ENCODE results near the gene KCNQ5.

DNA sequence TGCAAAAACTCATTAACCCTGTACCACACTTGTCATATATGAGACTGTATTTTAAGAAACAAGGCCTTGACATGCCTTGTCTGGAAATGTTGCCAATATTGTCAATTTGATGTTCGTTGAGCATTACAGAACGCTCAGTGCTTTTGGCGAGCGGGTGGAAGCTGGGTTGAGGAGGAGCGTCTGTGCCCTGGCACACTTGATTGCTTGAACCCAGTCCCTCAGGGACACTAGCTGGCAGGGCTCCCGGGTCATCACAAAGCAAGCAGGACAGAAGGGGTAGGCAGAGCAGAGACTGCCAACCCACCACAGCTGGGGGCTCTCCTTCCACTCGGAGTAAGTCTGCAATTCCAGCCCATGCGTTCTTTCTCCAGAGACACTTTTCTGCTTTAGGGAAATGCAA, 317.1 kb downstream of the KCNQ5 start:
- TF ChIP-seq, protein P1, sequence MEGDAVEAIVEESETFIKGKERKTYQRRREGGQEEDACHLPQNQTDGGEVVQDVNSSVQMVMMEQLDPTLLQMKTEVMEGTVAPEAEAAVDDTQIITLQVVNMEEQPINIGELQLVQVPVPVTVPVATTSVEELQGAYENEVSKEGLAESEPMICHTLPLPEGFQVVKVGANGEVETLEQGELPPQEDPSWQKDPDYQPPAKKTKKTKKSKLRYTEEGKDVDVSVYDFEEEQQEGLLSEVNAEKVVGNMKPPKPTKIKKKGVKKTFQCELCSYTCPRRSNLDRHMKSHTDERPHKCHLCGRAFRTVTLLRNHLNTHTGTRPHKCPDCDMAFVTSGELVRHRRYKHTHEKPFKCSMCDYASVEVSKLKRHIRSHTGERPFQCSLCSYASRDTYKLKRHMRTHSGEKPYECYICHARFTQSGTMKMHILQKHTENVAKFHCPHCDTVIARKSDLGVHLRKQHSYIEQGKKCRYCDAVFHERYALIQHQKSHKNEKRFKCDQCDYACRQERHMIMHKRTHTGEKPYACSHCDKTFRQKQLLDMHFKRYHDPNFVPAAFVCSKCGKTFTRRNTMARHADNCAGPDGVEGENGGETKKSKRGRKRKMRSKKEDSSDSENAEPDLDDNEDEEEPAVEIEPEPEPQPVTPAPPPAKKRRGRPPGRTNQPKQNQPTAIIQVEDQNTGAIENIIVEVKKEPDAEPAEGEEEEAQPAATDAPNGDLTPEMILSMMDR (IDR thresholded peaks at IDR 0.05; ENCODE audit: low read depth, low read length, poor library complexity, severe bottlenecking): no peak
- TF ChIP-seq EZH2phosphoT487 (IDR thresholded peaks at IDR 0.05; ENCODE audit: borderline replicate concordance, low read length): no peak

Measured in DOHH2 (cell line).